ENCODE data around the gene CDC42. TPM values are rescaled to one million over a fixed set of nuclear protein-coding genes. Genes with fewer than 3 reads are reported as not detected.

Gene CDC42
- total RNA-seq, 4 donors from 2014 or later = 153 to 332 (median 228) TPM

DNA sequence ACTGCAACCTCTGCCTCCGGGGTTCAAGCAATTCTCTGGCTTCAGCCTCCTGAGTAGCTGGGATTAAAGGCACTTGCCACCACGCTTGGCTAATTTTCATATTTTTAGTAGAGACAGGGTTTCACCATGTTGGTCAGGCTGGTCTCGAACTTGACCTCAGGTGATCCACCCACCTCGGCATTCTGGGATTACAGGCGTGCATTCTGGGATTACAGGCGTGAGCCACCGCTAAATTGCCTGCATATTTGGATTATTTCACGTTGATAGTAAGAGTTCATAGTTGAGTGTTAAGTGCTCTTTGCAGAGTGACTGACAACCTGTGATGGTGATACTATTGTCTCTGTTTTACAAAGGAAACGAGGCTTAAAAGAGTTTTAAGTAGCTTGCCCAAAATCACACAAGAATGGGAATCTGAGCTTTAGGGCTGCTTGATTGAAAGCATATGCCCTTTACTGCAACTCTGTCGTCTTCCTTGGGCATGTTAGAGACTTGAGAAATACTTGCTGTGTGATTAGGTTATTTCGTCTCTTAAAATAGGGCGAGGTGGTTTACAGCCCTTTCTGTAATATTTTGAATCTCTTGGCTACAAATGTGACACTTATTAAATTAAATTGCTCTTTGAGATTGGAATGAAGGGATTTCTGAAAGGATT lies 12.4 kb downstream of the CDC42 start:
- TF ChIP-seq, protein P1, sequence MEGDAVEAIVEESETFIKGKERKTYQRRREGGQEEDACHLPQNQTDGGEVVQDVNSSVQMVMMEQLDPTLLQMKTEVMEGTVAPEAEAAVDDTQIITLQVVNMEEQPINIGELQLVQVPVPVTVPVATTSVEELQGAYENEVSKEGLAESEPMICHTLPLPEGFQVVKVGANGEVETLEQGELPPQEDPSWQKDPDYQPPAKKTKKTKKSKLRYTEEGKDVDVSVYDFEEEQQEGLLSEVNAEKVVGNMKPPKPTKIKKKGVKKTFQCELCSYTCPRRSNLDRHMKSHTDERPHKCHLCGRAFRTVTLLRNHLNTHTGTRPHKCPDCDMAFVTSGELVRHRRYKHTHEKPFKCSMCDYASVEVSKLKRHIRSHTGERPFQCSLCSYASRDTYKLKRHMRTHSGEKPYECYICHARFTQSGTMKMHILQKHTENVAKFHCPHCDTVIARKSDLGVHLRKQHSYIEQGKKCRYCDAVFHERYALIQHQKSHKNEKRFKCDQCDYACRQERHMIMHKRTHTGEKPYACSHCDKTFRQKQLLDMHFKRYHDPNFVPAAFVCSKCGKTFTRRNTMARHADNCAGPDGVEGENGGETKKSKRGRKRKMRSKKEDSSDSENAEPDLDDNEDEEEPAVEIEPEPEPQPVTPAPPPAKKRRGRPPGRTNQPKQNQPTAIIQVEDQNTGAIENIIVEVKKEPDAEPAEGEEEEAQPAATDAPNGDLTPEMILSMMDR (IDR thresholded peaks at IDR 0.05; ENCODE audit: low read depth) = no peak

DNA sequence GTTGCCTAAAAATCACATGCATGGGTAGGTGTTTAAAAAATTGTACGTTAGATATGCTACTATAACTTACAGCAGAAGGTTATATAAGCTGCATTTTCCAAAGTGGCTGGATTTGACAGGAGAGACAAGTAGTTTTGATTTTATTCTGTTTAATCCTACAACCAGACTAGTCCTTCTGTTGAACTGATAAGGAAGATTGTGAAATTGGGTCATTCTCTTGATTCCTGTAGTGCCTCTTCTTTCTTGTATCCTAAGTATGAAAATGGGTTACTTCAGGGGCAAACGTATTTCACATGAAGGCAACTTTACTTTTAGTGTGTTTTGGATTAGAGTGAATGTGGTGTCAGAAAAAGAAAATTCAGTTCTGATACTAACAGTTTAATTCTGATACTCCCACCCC lies 19.0 kb downstream of the CDC42 start:
- TF ChIP-seq, protein P1 (IDR thresholded peaks at IDR 0.05; ENCODE audit: low read depth) = no peak

DNA sequence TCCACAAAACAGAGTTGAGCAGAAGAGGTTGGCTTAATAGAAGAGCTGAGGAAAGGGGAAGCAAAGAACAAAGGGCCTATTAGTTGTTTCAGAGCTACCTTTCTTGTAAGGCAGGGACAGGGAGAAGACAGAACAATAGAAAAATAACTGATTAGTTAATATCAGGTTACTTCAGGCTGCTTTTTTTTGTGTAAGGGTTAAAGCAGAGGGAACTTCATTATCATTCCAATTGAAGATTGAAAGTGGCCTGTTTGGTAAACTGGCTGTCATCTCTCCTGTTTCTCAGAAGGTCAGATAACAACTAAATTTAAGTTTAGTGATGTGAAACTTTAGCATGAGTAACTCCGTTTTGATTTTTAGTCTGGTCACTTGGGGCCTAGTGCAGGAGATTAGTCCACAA lies 22.3 kb downstream of the CDC42 start:
- TF ChIP-seq, protein P1 (IDR thresholded peaks at IDR 0.05; ENCODE audit: low read depth) = no peak

DNA sequence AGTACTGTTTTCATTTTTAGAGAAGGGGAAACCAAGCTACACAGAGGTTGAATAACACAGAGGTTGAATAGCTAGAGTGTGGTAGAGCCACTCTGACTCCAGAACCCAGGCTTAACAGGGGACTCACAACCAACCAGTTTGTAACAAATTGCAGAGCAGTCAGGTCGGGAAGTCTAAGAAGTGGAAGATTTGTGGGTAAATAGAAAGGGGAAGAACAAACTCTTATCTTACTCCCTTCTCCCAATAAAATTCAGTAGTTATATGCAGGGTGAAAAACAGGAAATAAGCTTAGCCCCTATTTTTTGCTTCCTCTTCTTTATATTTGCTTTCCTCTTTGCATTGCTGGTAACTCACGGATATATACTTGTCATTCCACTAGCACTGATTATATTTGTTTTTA lies 23.2 kb downstream of the CDC42 start:
- TF ChIP-seq, protein P1 (IDR thresholded peaks at IDR 0.05; ENCODE audit: low read depth) = no peak

DNA sequence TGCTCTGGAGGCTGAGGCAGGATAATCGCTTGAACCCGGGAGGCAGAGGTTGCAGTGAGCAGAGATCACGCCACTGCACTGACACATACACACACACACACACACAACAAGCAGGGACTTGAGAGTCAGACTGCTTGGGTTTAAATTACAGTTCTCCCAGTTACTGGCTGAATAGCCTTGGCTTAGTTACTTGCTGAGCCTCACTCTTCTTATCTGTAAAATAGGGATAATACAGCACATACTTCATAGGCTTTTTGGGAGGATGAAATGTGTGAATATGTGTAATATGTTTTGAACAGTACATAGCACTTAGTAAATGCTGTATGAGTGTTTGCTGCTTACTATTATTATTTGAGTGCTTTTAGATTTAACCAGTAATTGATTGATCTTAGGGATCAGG lies 23.8 kb downstream of the CDC42 start:
- TF ChIP-seq, protein P1 (IDR thresholded peaks at IDR 0.05; ENCODE audit: low read depth) = no peak

DNA sequence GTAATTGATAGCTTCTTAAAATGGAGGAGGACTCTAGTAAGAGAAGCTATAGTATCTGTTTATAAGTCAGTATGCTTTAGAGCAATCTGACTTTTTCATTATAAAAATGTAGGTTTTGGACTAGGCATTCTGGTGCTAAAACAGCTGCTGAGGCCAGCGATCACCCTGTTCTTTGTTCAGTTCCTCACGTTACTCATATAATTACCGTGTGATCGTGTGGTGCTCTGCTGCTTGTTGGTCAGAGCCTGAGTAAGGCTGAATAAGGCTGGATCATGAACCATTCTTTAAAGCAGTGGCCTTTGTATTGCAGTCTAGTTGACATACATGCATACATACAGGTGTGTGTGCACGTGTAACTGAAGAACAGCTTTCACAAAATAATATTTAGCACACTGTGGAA lies 25.2 kb downstream of the CDC42 start:
- TF ChIP-seq, protein P1 (IDR thresholded peaks at IDR 0.05; ENCODE audit: low read depth) = no peak

DNA sequence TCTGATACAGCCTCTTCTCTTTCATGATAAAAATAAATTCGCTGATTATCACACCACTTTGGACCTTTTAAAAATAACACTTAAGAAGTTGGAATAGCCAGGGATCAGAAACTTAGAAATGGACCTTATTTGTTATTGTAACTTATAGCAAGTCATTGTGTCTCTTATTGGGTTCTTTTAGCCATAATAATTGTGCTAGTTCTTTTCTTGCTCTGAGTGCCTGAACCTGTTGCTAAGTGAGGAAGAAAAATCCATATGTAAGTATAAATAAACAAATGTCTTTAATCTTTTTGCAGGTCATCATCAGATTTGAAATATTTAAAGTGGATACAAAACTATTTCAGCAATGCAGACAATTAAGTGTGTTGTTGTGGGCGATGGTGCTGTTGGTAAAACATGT lies 25.6 kb downstream of the CDC42 start:
- TF ChIP-seq, protein P1 (IDR thresholded peaks at IDR 0.05; ENCODE audit: low read depth) = no peak
